Inflammatory macrophage treated with lipopolysaccharide for 1 hour (primary cell): ENCODE results near the gene SCARB1.

Experiments
- DNase-seq, 2 donors: peaks; one replicate each; pipeline ENCODE4 v3.0.0-alpha.2; 2020 to 2022

Gene SCARB1

GRCh38 chr12:124819080-124819479 lies 44.6 kb downstream of the SCARB1 start:
- no peak for DNase-seq

- DNase-seq: no peak
Measured at GRCh38 chr12:124817076-124818000, 46.3 kb downstream of the SCARB1 start.

- no peak for DNase-seq
Measured at GRCh38 chr12:124816295-124816854, 47.3 kb downstream of the SCARB1 start.

- peak; percentile 47 to 70 for DNase-seq
Measured at GRCh38 chr12:124814741-124815613, 48.7 kb downstream of the SCARB1 start.

GRCh38 chr12:124813782-124814181 lies 49.9 kb downstream of the SCARB1 start:
- no peak for DNase-seq

GRCh38 chr12:124812979-124813378 lies 50.7 kb downstream of the SCARB1 start:
- no peak for DNase-seq

- DNase-seq: no peak
Measured at GRCh38 chr12:124812356-124812755, 51.3 kb downstream of the SCARB1 start.

- no peak for DNase-seq
Measured at GRCh38 chr12:124811633-124812032, 52.0 kb downstream of the SCARB1 start.

GRCh38 chr12:124809878-124810277 lies 53.8 kb downstream of the SCARB1 start:
- no peak for DNase-seq

- DNase-seq: no peak
Measured at GRCh38 chr12:124809391-124809790, 54.3 kb downstream of the SCARB1 start.

- no peak for DNase-seq
Measured at GRCh38 chr12:124808272-124808671, 55.4 kb downstream of the SCARB1 start.

GRCh38 chr12:124805876-124806668 lies 57.6 kb downstream of the SCARB1 start:
- no peak for DNase-seq

- DNase-seq: no peak
Measured at GRCh38 chr12:124805050-124805449, 58.6 kb downstream of the SCARB1 start.

- no peak for DNase-seq
Measured at GRCh38 chr12:124804011-124804621, 59.5 kb downstream of the SCARB1 start.

- no peak for DNase-seq
Measured at GRCh38 chr12:124802361-124802760, 61.3 kb downstream of the SCARB1 start.

- no peak for DNase-seq
Measured at GRCh38 chr12:124800506-124800905, 63.2 kb downstream of the SCARB1 start.

- no peak for DNase-seq
Measured at GRCh38 chr12:124797321-124797720, 66.3 kb downstream of the SCARB1 start.

- DNase-seq: peak; percentile 58 to 67
Measured at GRCh38 chr12:124796303-124796960, 67.2 kb downstream of the SCARB1 start.

GRCh38 chr12:124795081-124795948 lies 68.3 kb downstream of the SCARB1 start:
- DNase-seq: no peak

GRCh38 chr12:124792961-124793441 lies 70.7 kb downstream of the SCARB1 start:
- no peak for DNase-seq
